Immature natural killer cell (primary cell): ENCODE measurements around the gene OSBPL9. TPM values are rescaled to one million over a fixed set of nuclear protein-coding genes. Genes with fewer than 3 reads are reported as not detected.
A peak's percentile ranks its signal among the peaks of the same experiment; 100 is the strongest.

Experiments
- DNase-seq, 3 donors: peaks; one replicate each; pipeline ENCODE4 v3.0.0; 2022; ENCODE audit warnings: mixed read lengths in 1 of 3
- H3K27ac Mint-ChIP-seq, 6 donors: one replicate each; pipeline ENCODE4 v1.8.0; 2020; ENCODE audit warnings: mixed read lengths in 6 of 6, mild to moderate bottlenecking in 5 of 6, inconsistent platforms in 4 of 6, moderate library complexity in 3 of 6
- H3K27me3 Mint-ChIP-seq, 3 donors: one replicate each; pipeline ENCODE4 v1.8.0; 2020 to 2021; ENCODE audit warnings: low read depth in 3 of 3, mild to moderate bottlenecking in 3 of 3, mixed read lengths in 3 of 3, moderate library complexity in 3 of 3, inconsistent platforms in 1 of 3
- H3K36me3 Mint-ChIP-seq, 3 donors: one replicate each; pipeline ENCODE4 v1.8.0; 2020; ENCODE audit warnings: mixed read lengths in 3 of 3, inconsistent platforms in 2 of 3, mild to moderate bottlenecking in 2 of 3
- H3K4me1 Mint-ChIP-seq, 2 donors: one replicate each; pipeline ENCODE4 v1.8.0; 2020; ENCODE audit warnings: inconsistent platforms in 2 of 2, mild to moderate bottlenecking in 2 of 2, mixed read lengths in 2 of 2, moderate library complexity in 1 of 2
- H3K4me3 Mint-ChIP-seq, 5 donors: one replicate each; pipeline ENCODE4 v1.8.0; 2020; ENCODE audit warnings: mild to moderate bottlenecking in 5 of 5, mixed read lengths in 5 of 5, inconsistent platforms in 3 of 5, moderate library complexity in 3 of 5
- H3K9me3 Mint-ChIP-seq, 6 donors: one replicate each; pipeline ENCODE4 v1.8.0; 2020; ENCODE audit warnings: mild to moderate bottlenecking in 6 of 6, mixed read lengths in 6 of 6, inconsistent platforms in 4 of 6, moderate library complexity in 3 of 6
- polyA plus RNA-seq, 3 donors: library from polyadenylated mRNA; unstranded; fragments of 300-500 nt; fragmentation: Illumina TruSeq; gene quantifications; one replicate each; pipeline ENCODE4 v1.2.3, GENCODE V29; 2021

The OSBPL9 gene
- polyA plus RNA-seq, 3 donors from 2014 or later, result 26.1 to 38.5 (median 38.2) TPM

- peaks cover 2 to 16% of the 10 kb centered on the region in 2 donors for H3K4me1 Mint-ChIP-seq
- H3K9me3 Mint-ChIP-seq, result no peaks in the 10 kb centered on the region
- H3K4me3 Mint-ChIP-seq, result no peak overlapping the region
- H3K27ac Mint-ChIP-seq, result no peak overlapping the region
- H3K36me3 Mint-ChIP-seq, result peaks cover 9 to 28% (median 10%) of the 10 kb centered on the region in 3 donors
- peaks cover 0 to 2% (median 0%) of the 10 kb centered on the region in 3 donors for H3K27me3 Mint-ChIP-seq
- no peak for DNase-seq
These were observed 141.4 kb downstream of the OSBPL9 start for GRCh38 chr1:51758310-51758709.

- Mint-ChIP-seq H3K9me3 (no peaks in the 10 kb centered on the region), H3K36me3 (peaks cover 0 to 27% (median 9%) of the 10 kb centered on the region in 3 donors), H3K4me3 (no peak overlapping the region), H3K27me3 (no peaks in the 10 kb centered on the region), H3K4me1 (peaks cover 2 to 12% of the 10 kb centered on the region in 2 donors), H3K27ac (peak overlapping the region in 3 of 6 donors; percentile 4 to 64 (median 21))
- no peak for DNase-seq
These were observed 144.0 kb downstream of the OSBPL9 start for GRCh38 chr1:51760872-51761271.

- Mint-ChIP-seq H3K36me3 (peaks cover 0 to 29% (median 13%) of the 10 kb centered on the region in 3 donors), H3K4me1 (peaks cover 2 to 12% of the 10 kb centered on the region in 2 donors), H3K27ac (no peak overlapping the region), H3K27me3 (no peaks in the 10 kb centered on the region), H3K4me3 (no peak overlapping the region), H3K9me3 (no peaks in the 10 kb centered on the region)
- no peak for DNase-seq
These were observed 144.5 kb downstream of the OSBPL9 start for GRCh38 chr1:51761351-51761750.

- peak; percentile 8 to 30 (median 14) for DNase-seq
- peaks cover 19 to 46% (median 21%) of the 10 kb centered on the region in 3 donors for H3K36me3 Mint-ChIP-seq
- H3K27me3 Mint-ChIP-seq, result no peaks in the 10 kb centered on the region
- H3K4me3 Mint-ChIP-seq, result no peak overlapping the region
- H3K4me1 Mint-ChIP-seq, result peaks cover 5 to 24% of the 10 kb centered on the region in 2 donors
- no peaks in the 10 kb centered on the region for H3K9me3 Mint-ChIP-seq
- peak overlapping the region in 1 of 6 donors; percentile 24 for H3K27ac Mint-ChIP-seq
These were observed 152.2 kb downstream of the OSBPL9 start for GRCh38 chr1:51768971-51769588.

GRCh38 chr1:51776408-51776807 is 159.5 kb downstream of the OSBPL9 start:
- Mint-ChIP-seq H3K27me3 (peaks cover 0 to 1% (median 0%) of the 10 kb centered on the region in 3 donors), H3K36me3 (peaks cover 18 to 39% (median 39%) of the 10 kb centered on the region in 3 donors), H3K4me1 (peaks cover 5 to 15% of the 10 kb centered on the region in 2 donors), H3K4me3 (no peak overlapping the region), H3K9me3 (no peaks in the 10 kb centered on the region), H3K27ac (no peak overlapping the region)
- no peak for DNase-seq

GRCh38 chr1:51780927-51781326 is 164.0 kb downstream of the OSBPL9 start:
- H3K9me3 Mint-ChIP-seq, result no peaks in the 10 kb centered on the region
- H3K4me3 Mint-ChIP-seq, result no peak overlapping the region
- H3K27me3 Mint-ChIP-seq, result no peaks in the 10 kb centered on the region
- H3K36me3 Mint-ChIP-seq, result peaks cover 11 to 36% (median 30%) of the 10 kb centered on the region in 3 donors
- no peaks in the 10 kb centered on the region for H3K4me1 Mint-ChIP-seq
- H3K27ac Mint-ChIP-seq, result no peak overlapping the region
- no peak for DNase-seq

- Mint-ChIP-seq H3K27me3 (no peaks in the 10 kb centered on the region), H3K36me3 (peaks cover 22 to 50% (median 30%) of the 10 kb centered on the region in 3 donors), H3K27ac (peak overlapping the region in 2 of 6 donors; percentile 36 to 65), H3K4me3 (no peak overlapping the region), H3K4me1 (no peaks in the 10 kb centered on the region), H3K9me3 (no peaks in the 10 kb centered on the region)
- no peak for DNase-seq
These were observed 168.1 kb downstream of the OSBPL9 start for GRCh38 chr1:51784997-51785421.

GRCh38 chr1:51788938-51789337 is 172.0 kb downstream of the OSBPL9 start:
- DNase-seq, result no peak
- Mint-ChIP-seq H3K36me3 (peaks cover 23 to 76% (median 33%) of the 10 kb centered on the region in 3 donors), H3K27me3 (peaks cover 0 to 2% (median 0%) of the 10 kb centered on the region in 3 donors), H3K4me1 (no peaks in the 10 kb centered on the region), H3K4me3 (no peak overlapping the region), H3K9me3 (no peaks in the 10 kb centered on the region), H3K27ac (peak overlapping the region in 2 of 6 donors; percentile 3 to 62)

- peaks cover 0 to 2% (median 0%) of the 10 kb centered on the region in 3 donors for H3K27me3 Mint-ChIP-seq
- no peak for DNase-seq
- no peaks in the 10 kb centered on the region for H3K9me3 Mint-ChIP-seq
- H3K4me3 Mint-ChIP-seq, result no peak overlapping the region
- H3K27ac Mint-ChIP-seq, result peak overlapping the region in 4 of 6 donors; percentile 3 to 71 (median 54)
- peaks cover 23 to 79% (median 33%) of the 10 kb centered on the region in 3 donors for H3K36me3 Mint-ChIP-seq
- no peaks in the 10 kb centered on the region for H3K4me1 Mint-ChIP-seq
These were observed 172.4 kb downstream of the OSBPL9 start for GRCh38 chr1:51789342-51789741.

GRCh38 chr1:51790385-51790784 is 173.5 kb downstream of the OSBPL9 start:
- Mint-ChIP-seq H3K4me3 (no peak overlapping the region), H3K4me1 (no peaks in the 10 kb centered on the region), H3K36me3 (peaks cover 19 to 80% (median 37%) of the 10 kb centered on the region in 3 donors), H3K9me3 (no peaks in the 10 kb centered on the region), H3K27me3 (peaks cover 0 to 2% (median 0%) of the 10 kb centered on the region in 3 donors), H3K27ac (peak overlapping the region in 3 of 6 donors; percentile 14 to 88 (median 21))
- DNase-seq, result no peak

GRCh38 chr1:51791888-51792287 is 175.0 kb downstream of the OSBPL9 start:
- Mint-ChIP-seq H3K9me3 (no peaks in the 10 kb centered on the region), H3K36me3 (peaks cover 19 to 72% (median 33%) of the 10 kb centered on the region in 3 donors)

GRCh38 chr1:51792864-51793263 is 176.0 kb downstream of the OSBPL9 start:
- H3K27me3 Mint-ChIP-seq, result peaks cover 0 to 2% (median 0%) of the 10 kb centered on the region in 3 donors

More at GRCh38 chr1:51791888-51792287, 175.0 kb downstream of the OSBPL9 start:
- no peak overlapping the region for H3K4me3 Mint-ChIP-seq
- H3K4me1 Mint-ChIP-seq, result no peaks in the 10 kb centered on the region
- peak overlapping the region; percentile 21 to 88 (median 56) for H3K27ac Mint-ChIP-seq
- peaks cover 0 to 2% (median 0%) of the 10 kb centered on the region in 3 donors for H3K27me3 Mint-ChIP-seq
- no peak for DNase-seq

GRCh38 chr1:51794260-51794659 is 177.4 kb downstream of the OSBPL9 start:
- H3K27ac Mint-ChIP-seq, result peak overlapping the region in 3 of 6 donors; percentile 40 to 63 (median 42)
- no peak for DNase-seq
- peaks cover 0 to 2% (median 0%) of the 10 kb centered on the region in 3 donors for H3K27me3 Mint-ChIP-seq
- H3K4me3 Mint-ChIP-seq, result no peak overlapping the region
- H3K4me1 Mint-ChIP-seq, result no peaks in the 10 kb centered on the region
- no peaks in the 10 kb centered on the region for H3K9me3 Mint-ChIP-seq
- peaks cover 25 to 69% (median 33%) of the 10 kb centered on the region in 3 donors for H3K36me3 Mint-ChIP-seq

More at GRCh38 chr1:51792864-51793263, 176.0 kb downstream of the OSBPL9 start:
- Mint-ChIP-seq H3K27ac (peak overlapping the region in 5 of 6 donors; percentile 14 to 88 (median 60)), H3K4me1 (no peaks in the 10 kb centered on the region), H3K36me3 (peaks cover 26 to 71% (median 39%) of the 10 kb centered on the region in 3 donors), H3K9me3 (no peaks in the 10 kb centered on the region), H3K4me3 (no peak overlapping the region)
- no peak for DNase-seq

- H3K27ac Mint-ChIP-seq, result peak overlapping the region in 4 of 6 donors; percentile 42 to 73 (median 56)
- H3K4me1 Mint-ChIP-seq, result no peaks in the 10 kb centered on the region
- H3K9me3 Mint-ChIP-seq, result no peaks in the 10 kb centered on the region
- H3K36me3 Mint-ChIP-seq, result peaks cover 19 to 63% (median 31%) of the 10 kb centered on the region in 3 donors
- DNase-seq, result no peak
- H3K4me3 Mint-ChIP-seq, result no peak overlapping the region
- H3K27me3 Mint-ChIP-seq, result peaks cover 0 to 2% (median 0%) of the 10 kb centered on the region in 3 donors
These were observed 178.0 kb downstream of the OSBPL9 start for GRCh38 chr1:51794868-51795267.
